PC-3 (cell line): ENCODE measurements around the gene FLT1. TPM values are rescaled to one million over a fixed set of nuclear protein-coding genes. Genes with fewer than 3 reads are reported as not detected.

Experiments used
- ATAC-seq: fragments of 200-7000 bp; cut with Tn5 transposase; 2 replicates; pipeline ENCODE4 v1.9.1; 2020; ENCODE audit warnings: mild to moderate bottlenecking, moderate library complexity
- BruUV-seq: library from RNA; stranded (reverse); fragments of 400-500 nt; replicated peaks from 2 replicates; lab custom pipeline; 2021; lab: Mats Ljungman, UMichigan
- CTCF ChIA-PET: fragments of 300-600 bp; sonication (Branson Sonifier 250); formaldehyde crosslinking; loops from one replicate; lab custom pipeline; 2022; ENCODE audit warnings: antibody characterized with exemption; lab: Charles Lee
- POLR2A ChIA-PET: fragments of 300-600 bp; sonication (Branson Sonifier 250); formaldehyde crosslinking; loops from one replicate; lab custom pipeline; 2022; ENCODE audit warnings: antibody characterized with exemption; ENCODE audit not compliant: unreplicated experiment; lab: Charles Lee
- DNase-seq: peaks from one replicate; pipeline ENCODE4 v3.0.0-alpha.2; 2015
- H2AFZ ChIP-seq: fragments of 300-600 bp; sonication (generic); 2 replicates; pipeline ENCODE4 v1.6.0; 2016; ENCODE audit warnings: antibody characterized with exemption, low read length
- H3F3A ChIP-seq: fragments of 300-600 bp; sonication (generic); one replicate; pipeline ENCODE4 v1.6.0; 2017; ENCODE audit warnings: antibody characterized with exemption, low read length, control low read depth, mild to moderate bottlenecking; ENCODE audit not compliant: unreplicated experiment
- H3K27ac ChIP-seq: fragments of 300-600 bp; sonication (generic); 2 replicates; pipeline ENCODE4 v1.5.1; 2016; ENCODE audit warnings: mild to moderate bottlenecking, low read length
- H3K27me3 ChIP-seq: fragments of 300-600 bp; sonication (generic); 2 replicates; pipeline ENCODE4 v1.6.1; 2016; ENCODE audit warnings: low read length, mixed read lengths
- H3K36me3 ChIP-seq: fragments of 300-600 bp; sonication (generic); 2 replicates; pipeline ENCODE4 v1.6.1; 2016; ENCODE audit warnings: low read depth, mixed run types, low read length, mixed read lengths
- H3K4me1 ChIP-seq: fragments of 300-600 bp; sonication (generic); 2 replicates; pipeline ENCODE4 v1.5.1; 2016; ENCODE audit warnings: low read length; ENCODE audit not compliant: insufficient read depth
- H3K4me2 ChIP-seq: fragments of 300-600 bp; sonication (generic); 2 replicates; pipeline ENCODE4 v1.6.0; 2016; ENCODE audit warnings: low read length
- H3K4me3 ChIP-seq: fragments of 300-600 bp; sonication (generic); 2 replicates; pipeline ENCODE4 v1.5.1; 2016; ENCODE audit warnings: mild to moderate bottlenecking, low read length, mixed read lengths
- H3K79me2 ChIP-seq: fragments of 300-600 bp; sonication (generic); 2 replicates; pipeline ENCODE4 v1.6.1; 2017; ENCODE audit warnings: low read length, mixed read lengths
- H3K9ac ChIP-seq: fragments of 300-600 bp; sonication (generic); 2 replicates; pipeline ENCODE4 v1.6.0; 2016; ENCODE audit warnings: mild to moderate bottlenecking, low read length
- H3K9me2 ChIP-seq: fragments of 300-600 bp; sonication (generic); replicated peaks from 2 replicates; pipeline ENCODE4 v1.6.1; 2016; ENCODE audit warnings: mixed run types, low read length, mixed read lengths
- H3K9me3 ChIP-seq: fragments of 300-600 bp; sonication (generic); 2 replicates; pipeline ENCODE4 v1.6.1; 2016; ENCODE audit warnings: low read length, mixed read lengths
- H4K20me1 ChIP-seq: fragments of 300-600 bp; sonication (generic); 2 replicates; pipeline ENCODE4 v1.6.1; 2016; ENCODE audit warnings: low read length, mixed read lengths
- EZH2 ChIP-seq: fragments of 300-600 bp; sonication (generic); IDR thresholded peaks from one replicate; pipeline ENCODE4 v1.6.1; 2017; ENCODE audit warnings: antibody characterized with exemption, mild to moderate bottlenecking, low read length; ENCODE audit not compliant: unreplicated experiment
- EZH2phosphoT487 ChIP-seq: fragments of 300-600 bp; sonication (generic); IDR thresholded peaks from 2 replicates; pipeline ENCODE4 v1.6.1; 2018; ENCODE audit warnings: mild to moderate bottlenecking, antibody characterized with exemption, low read length, borderline replicate concordance
- intact Hi-C: fragments of 100-400 bp; cut with micrococcal nuclease; formaldehyde crosslinking; loops from 2 replicates; pipeline ENCODE4 v1.9.0; 2023
- total RNA-seq: library from RNA; depleted of rRNA; stranded (reverse); fragments of >200 nt; gene quantifications from 2 replicates; pipeline ENCODE4 v1.2.3, GENCODE V29; 2014
- TF ChIP-seq, protein P1 (sequence below): fragments of 300-600 bp; sonication (generic); conservative IDR thresholded peaks from 2 replicates; pipeline ENCODE4 v1.5.1; 2017; ENCODE audit warnings: antibody characterized with exemption, low read depth, mild to moderate bottlenecking, low read length

The FLT1 gene
- total RNA-seq, 1 experiment from 2014 or later = 1.2 TPM

DNA sequence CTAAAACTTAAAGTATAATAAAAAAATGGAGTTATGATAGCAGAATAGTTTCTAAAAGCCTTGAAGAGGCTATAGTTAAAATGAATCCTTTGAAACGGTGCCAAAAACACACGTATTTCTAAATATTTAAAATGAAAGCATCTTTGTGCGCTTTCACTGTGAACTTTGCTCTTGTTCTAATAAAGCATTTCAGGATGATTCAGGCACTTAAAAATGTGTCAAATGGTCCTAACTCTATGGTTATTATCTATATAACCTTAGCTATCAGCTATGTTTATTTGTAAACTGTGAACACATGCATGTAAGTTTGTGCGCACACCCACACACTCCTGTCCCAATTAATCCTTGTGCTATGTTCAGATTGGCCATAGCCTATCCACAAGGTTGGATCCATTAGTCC is 124.5 kb downstream of the FLT1 start:
- no peak for DNase-seq
- TF ChIP-seq EZH2 (no peak), EZH2phosphoT487 (no peak)
- TF ChIP-seq, protein P1, sequence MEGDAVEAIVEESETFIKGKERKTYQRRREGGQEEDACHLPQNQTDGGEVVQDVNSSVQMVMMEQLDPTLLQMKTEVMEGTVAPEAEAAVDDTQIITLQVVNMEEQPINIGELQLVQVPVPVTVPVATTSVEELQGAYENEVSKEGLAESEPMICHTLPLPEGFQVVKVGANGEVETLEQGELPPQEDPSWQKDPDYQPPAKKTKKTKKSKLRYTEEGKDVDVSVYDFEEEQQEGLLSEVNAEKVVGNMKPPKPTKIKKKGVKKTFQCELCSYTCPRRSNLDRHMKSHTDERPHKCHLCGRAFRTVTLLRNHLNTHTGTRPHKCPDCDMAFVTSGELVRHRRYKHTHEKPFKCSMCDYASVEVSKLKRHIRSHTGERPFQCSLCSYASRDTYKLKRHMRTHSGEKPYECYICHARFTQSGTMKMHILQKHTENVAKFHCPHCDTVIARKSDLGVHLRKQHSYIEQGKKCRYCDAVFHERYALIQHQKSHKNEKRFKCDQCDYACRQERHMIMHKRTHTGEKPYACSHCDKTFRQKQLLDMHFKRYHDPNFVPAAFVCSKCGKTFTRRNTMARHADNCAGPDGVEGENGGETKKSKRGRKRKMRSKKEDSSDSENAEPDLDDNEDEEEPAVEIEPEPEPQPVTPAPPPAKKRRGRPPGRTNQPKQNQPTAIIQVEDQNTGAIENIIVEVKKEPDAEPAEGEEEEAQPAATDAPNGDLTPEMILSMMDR = no peak
- ATAC-seq = no peak
- H2AFZ ChIP-seq = no peak overlapping the region
- no peaks in the 10 kb centered on the region for H4K20me1 ChIP-seq
- H3K9me3 ChIP-seq = no peaks in the 10 kb centered on the region
- H3K27ac ChIP-seq = no peak overlapping the region
- no TSS peak for BruUV-seq
- intact Hi-C loops = no loop called here
- ChIA-PET CTCF (no interaction called here), POLR2A (no interaction called here)
- H3K9me2 ChIP-seq = no peaks in the 10 kb centered on the region
- H3K36me3 ChIP-seq = no peaks in the 10 kb centered on the region
- H3F3A ChIP-seq = no peaks in the 10 kb centered on the region
- H3K27me3 ChIP-seq = peaks cover 7% of the 10 kb centered on the region
- no peak overlapping the region for H3K9ac ChIP-seq
- H3K4me3 ChIP-seq = no peak overlapping the region
- H3K79me2 ChIP-seq = no peaks in the 10 kb centered on the region
- no peak overlapping the region for H3K4me2 ChIP-seq
- no peaks in the 10 kb centered on the region; the same call in 1 of the 2 replicates for H3K4me1 ChIP-seq

DNA sequence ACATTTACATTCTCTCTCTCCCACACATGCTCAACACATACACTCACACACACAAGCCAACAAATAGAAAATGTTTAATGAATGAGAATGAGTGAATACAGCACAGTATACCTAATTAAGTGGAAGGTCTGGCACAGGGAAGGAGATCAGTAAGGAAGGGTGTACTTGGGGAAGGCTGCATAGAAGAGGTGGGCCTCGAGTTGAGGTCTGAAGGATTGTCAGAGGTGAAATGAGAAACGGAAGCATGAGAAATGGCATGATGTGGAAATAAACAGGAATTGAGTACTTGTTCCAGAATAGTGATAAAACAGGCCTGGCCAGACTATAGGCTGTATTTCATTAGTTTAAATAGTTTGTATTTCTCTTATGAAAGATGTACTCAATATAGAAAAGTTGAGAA is 136.2 kb downstream of the FLT1 start:
- ATAC-seq (no peak), DNase-seq (no peak)
- intact Hi-C loops = no loop called here
- ChIA-PET POLR2A (no interaction called here), CTCF (no interaction called here)
- no TSS peak for BruUV-seq
- no peaks in the 10 kb centered on the region for H3K9me2 ChIP-seq
- H4K20me1 ChIP-seq = no peaks in the 10 kb centered on the region
- TF ChIP-seq EZH2phosphoT487 (no peak), EZH2 (no peak)
- TF ChIP-seq, protein P1 = no peak
- no peaks in the 10 kb centered on the region for H3K36me3 ChIP-seq
- peaks cover 26% of the 10 kb centered on the region for H3K27me3 ChIP-seq
- H3K9me3 ChIP-seq = no peaks in the 10 kb centered on the region
- no peak overlapping the region for H3K9ac ChIP-seq
- no peaks in the 10 kb centered on the region for H3K4me1 ChIP-seq
- no peak overlapping the region for H3K4me3 ChIP-seq
- H3F3A ChIP-seq = no peaks in the 10 kb centered on the region
- H3K4me2 ChIP-seq = no peak overlapping the region
- H3K79me2 ChIP-seq = no peaks in the 10 kb centered on the region
- H3K27ac ChIP-seq = no peak overlapping the region
- no peak overlapping the region for H2AFZ ChIP-seq

DNA sequence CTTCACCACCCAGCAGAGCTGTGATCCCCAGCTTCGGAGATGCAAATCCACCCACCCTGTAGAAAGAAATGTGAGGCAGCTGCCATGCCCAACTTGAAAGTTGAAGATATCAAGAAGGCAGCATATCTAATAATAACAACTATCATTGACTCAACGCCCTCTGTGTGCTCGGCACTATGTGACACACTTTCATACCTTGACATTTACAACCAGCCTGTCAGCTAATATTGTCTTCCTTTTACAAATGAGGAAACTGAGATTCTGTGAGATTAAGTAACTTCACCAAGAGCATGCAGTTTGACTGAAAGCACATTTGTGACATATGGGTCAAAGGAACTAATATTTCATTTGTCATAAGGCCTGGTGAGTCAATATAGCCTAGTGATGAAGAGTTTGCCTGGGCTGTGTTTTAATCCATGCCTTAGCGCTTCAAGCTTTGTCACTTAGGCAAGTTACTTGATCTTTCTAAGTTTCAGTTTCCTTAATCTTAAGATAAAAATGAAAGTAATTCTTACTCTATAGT is 137.0 kb downstream of the FLT1 start:
- Histone ChIP-seq H3K4me1 (no peaks in the 10 kb centered on the region), H3K9me2 (no peaks in the 10 kb centered on the region), H3K9me3 (no peaks in the 10 kb centered on the region), H3K9ac (no peak overlapping the region), H3K4me3 (no peak overlapping the region), H3K79me2 (no peaks in the 10 kb centered on the region), H4K20me1 (no peaks in the 10 kb centered on the region), H3F3A (no peaks in the 10 kb centered on the region), H2AFZ (no peak overlapping the region), H3K27ac (no peak overlapping the region), H3K4me2 (no peak overlapping the region), H3K27me3 (peaks cover 26% of the 10 kb centered on the region), H3K36me3 (no peaks in the 10 kb centered on the region)
- ChIA-PET CTCF (no interaction called here), POLR2A (no interaction called here)
- no TSS peak for BruUV-seq
- TF ChIP-seq EZH2phosphoT487 (no peak), EZH2 (no peak)
- TF ChIP-seq, protein P1 = no peak
- ATAC-seq (no peak), DNase-seq (no peak)
- intact Hi-C loops = no loop called here
